Measurements from ENCODE around the gene UEVLD.

DNA sequence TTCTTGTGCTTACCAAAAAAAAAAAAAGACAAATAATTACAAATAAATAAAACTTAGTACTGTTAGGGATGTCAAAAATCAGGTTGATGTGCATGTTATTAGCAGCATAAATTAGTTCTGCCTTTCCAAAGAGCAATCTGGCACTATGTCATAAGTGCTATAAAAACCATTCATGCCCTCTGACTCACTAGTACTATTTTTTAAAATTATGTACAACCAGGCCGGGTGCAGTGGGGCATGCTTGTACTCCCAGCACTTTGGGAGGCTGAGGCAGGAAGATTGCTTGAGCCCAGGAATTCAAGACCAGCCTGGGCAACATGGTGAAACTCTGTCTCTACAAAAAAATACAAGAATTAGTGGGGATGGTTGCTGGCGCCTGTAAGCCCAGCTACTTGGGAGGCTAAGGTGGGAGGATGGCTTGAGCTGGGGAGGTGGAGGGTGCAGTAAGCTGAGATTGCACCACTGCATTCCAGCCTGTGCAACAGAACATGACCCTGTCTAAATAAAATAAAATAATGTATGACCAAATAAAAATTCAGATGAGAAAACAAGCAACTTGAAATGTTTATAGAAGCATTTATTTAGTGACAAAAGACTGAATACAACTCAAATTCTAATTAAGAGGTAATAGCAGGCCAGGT lies 25.3 kb downstream of the UEVLD start:
- TF ChIP-seq, protein P1, sequence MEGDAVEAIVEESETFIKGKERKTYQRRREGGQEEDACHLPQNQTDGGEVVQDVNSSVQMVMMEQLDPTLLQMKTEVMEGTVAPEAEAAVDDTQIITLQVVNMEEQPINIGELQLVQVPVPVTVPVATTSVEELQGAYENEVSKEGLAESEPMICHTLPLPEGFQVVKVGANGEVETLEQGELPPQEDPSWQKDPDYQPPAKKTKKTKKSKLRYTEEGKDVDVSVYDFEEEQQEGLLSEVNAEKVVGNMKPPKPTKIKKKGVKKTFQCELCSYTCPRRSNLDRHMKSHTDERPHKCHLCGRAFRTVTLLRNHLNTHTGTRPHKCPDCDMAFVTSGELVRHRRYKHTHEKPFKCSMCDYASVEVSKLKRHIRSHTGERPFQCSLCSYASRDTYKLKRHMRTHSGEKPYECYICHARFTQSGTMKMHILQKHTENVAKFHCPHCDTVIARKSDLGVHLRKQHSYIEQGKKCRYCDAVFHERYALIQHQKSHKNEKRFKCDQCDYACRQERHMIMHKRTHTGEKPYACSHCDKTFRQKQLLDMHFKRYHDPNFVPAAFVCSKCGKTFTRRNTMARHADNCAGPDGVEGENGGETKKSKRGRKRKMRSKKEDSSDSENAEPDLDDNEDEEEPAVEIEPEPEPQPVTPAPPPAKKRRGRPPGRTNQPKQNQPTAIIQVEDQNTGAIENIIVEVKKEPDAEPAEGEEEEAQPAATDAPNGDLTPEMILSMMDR (conservative IDR thresholded peaks at IDR 0.05 in 1 of 2, IDR thresholded peaks at IDR 0.05 in 1 of 2; ENCODE audit: extremely low read depth in 1 of 2, insufficient read depth in 1 of 2, low read depth in 1 of 2, low read length in 2 of 2), result no peak
- no peak for TF ChIP-seq EZH2 (IDR thresholded peaks at IDR 0.05; ENCODE audit: borderline replicate concordance, low read length)

Measured in mammary epithelial cell (primary cell).